HepG2 (cell line): Measurements from ENCODE around the gene TRMT1. TPM values are rescaled to one million over a fixed set of nuclear protein-coding genes. Genes with fewer than 3 reads are reported as not detected.

ENCODE experiments used
- ATF7 ChIP-seq, 2 experiments: fragments of 450-650 bp in 1 of 2; sonication (generic) in 1 of 2; formaldehyde crosslinking in 1 of 2; IDR thresholded peaks; 2 replicates each; pipeline versions ENCODE4 v1.4.0 to v1.6.1; 2016 to 2020; ENCODE audit warnings: antibody characterized with exemption in 1 of 2, mild to moderate bottlenecking in 1 of 2, missing genetic modification reagents in 1 of 2
- BCL3 ChIP-seq: sonication (generic); formaldehyde crosslinking; IDR thresholded peaks from 2 replicates; pipeline ENCODE4 v1.5.1; 2020; ENCODE audit warnings: mild to moderate bottlenecking, missing genetic modification reagents, moderate library complexity
- HDAC1 ChIP-seq: sonication (generic); formaldehyde crosslinking; IDR thresholded peaks from 2 replicates; pipeline ENCODE4 v1.5.1; 2020; ENCODE audit warnings: mild to moderate bottlenecking, missing genetic modification reagents
- KLF12 ChIP-seq: sonication (generic); formaldehyde crosslinking; IDR thresholded peaks from 2 replicates; pipeline ENCODE4 v1.4.0; 2020; ENCODE audit warnings: missing genetic modification reagents, borderline replicate concordance
- MTF1 ChIP-seq: sonication (generic); formaldehyde crosslinking; IDR thresholded peaks from 2 replicates; pipeline ENCODE4 v1.5.0; 2020; ENCODE audit warnings: missing genetic modification reagents
- NFE2 ChIP-seq: sonication (generic); formaldehyde crosslinking; IDR thresholded peaks from 2 replicates; pipeline ENCODE4 v1.4.0; 2020; ENCODE audit warnings: missing genetic modification reagents
- NONO ChIP-seq, 2 experiments: fragments of 450-650 bp in 1 of 2; sonication (generic) in 1 of 2; formaldehyde crosslinking in 1 of 2; IDR thresholded peaks in 1 of 2; conservative IDR thresholded peaks in 1 of 2; 2 replicates each; pipeline versions ENCODE4 v1.6.1 to v1.8.0; 2017 to 2022; ENCODE audit warnings: mild to moderate bottlenecking in 1 of 2, missing genetic modification reagents in 1 of 2, moderate library complexity in 1 of 2
- RFXANK ChIP-seq: IDR thresholded peaks from 2 replicates; pipeline ENCODE4 v1.6.1; 2016
- SMAD1 ChIP-seq: sonication (generic); formaldehyde crosslinking; IDR thresholded peaks from 2 replicates; pipeline ENCODE4 v1.4.0; 2020; ENCODE audit warnings: missing genetic modification reagents, low read depth, mild to moderate bottlenecking, borderline replicate concordance
- SSRP1 ChIP-seq: IDR thresholded peaks from 2 replicates; pipeline ENCODE4 v1.6.1; 2016; ENCODE audit warnings: control low read depth
- STAG1 ChIP-seq: sonication (generic); formaldehyde crosslinking; IDR thresholded peaks from 2 replicates; pipeline ENCODE4 v1.4.0; 2020; ENCODE audit warnings: missing genetic modification reagents
- SUZ12 ChIP-seq: fragments of 150-350 bp; IDR thresholded peaks from 2 replicates; pipeline ENCODE4 v1.6.1; 2014; ENCODE audit warnings: low read depth, low read length
- TBX2 ChIP-seq: sonication (generic); formaldehyde crosslinking; IDR thresholded peaks from 2 replicates; pipeline ENCODE4 v1.5.0; 2020; ENCODE audit warnings: missing genetic modification reagents, mild to moderate bottlenecking, borderline replicate concordance
- TRIM22 ChIP-seq: fragments of 450-650 bp; IDR thresholded peaks from 2 replicates; pipeline ENCODE4 v1.6.1; 2017
- XRCC5 ChIP-seq: fragments of 200-400 bp; formaldehyde crosslinking; optimal IDR thresholded peaks from 2 replicates; pipeline ENCODE3; 2017; ENCODE audit warnings: mild to moderate bottlenecking, low read length
- ZFP36L1 ChIP-seq: sonication (generic); formaldehyde crosslinking; IDR thresholded peaks from 2 replicates; pipeline ENCODE4 v1.8.0; 2022; ENCODE audit warnings: mild to moderate bottlenecking, missing genetic modification reagents, moderate library complexity
- ZNF136 ChIP-seq: sonication (generic); formaldehyde crosslinking; IDR thresholded peaks from 2 replicates; pipeline ENCODE4 v1.8.1; 2022; ENCODE audit warnings: low read depth, mild to moderate bottlenecking, moderate library complexity, missing genetic modification reagents
- ZNF17 ChIP-seq: sonication (generic); formaldehyde crosslinking; IDR thresholded peaks from 2 replicates; pipeline ENCODE4 v1.5.0; 2020; ENCODE audit warnings: mild to moderate bottlenecking, missing genetic modification reagents
- ZNF567 ChIP-seq: sonication (generic); formaldehyde crosslinking; IDR thresholded peaks from 2 replicates; pipeline ENCODE4 v1.8.1; 2023; ENCODE audit warnings: mild to moderate bottlenecking, missing genetic modification reagents, borderline replicate concordance
- ZNF687 ChIP-seq: sonication (generic); formaldehyde crosslinking; IDR thresholded peaks from 2 replicates; pipeline ENCODE4 v1.5.1; 2020; ENCODE audit warnings: mild to moderate bottlenecking, missing genetic modification reagents, moderate library complexity
- polyA plus RNA-seq, 8 experiments: library from polyadenylated mRNA; depleted of rRNA in 3 of 8; stranded (reverse) in 7 of 8; unstranded in 1 of 8; fragments of >200 nt; fragmentation: Illumina TruSeq in 4 of 8; extraction: Trizol in 4 of 8; gene quantifications; 2 replicates each; pipeline versions ENCODE4 v1.2.1 to v1.2.3, GENCODE V29; 2011 to 2016; ENCODE audit warnings: low read depth in 4 of 8, missing spikeins in 1 of 8, mixed read lengths in 1 of 8; ENCODE audit not compliant: insufficient read depth in 1 of 8
- total RNA-seq, 5 experiments: library from RNA; depleted of rRNA; stranded (reverse); fragments of >200 nt; fragmentation: Illumina TruSeq; extraction: Trizol; gene quantifications; 2 replicates each; pipeline ENCODE4 v1.2.3, GENCODE V29; 2016; ENCODE audit warnings: low read depth in 1 of 5
- TF ChIP-seq, protein P1 (sequence below): sonication (generic); formaldehyde crosslinking; conservative IDR thresholded peaks from 2 replicates; pipeline ENCODE4 v1.8.0; 2022; ENCODE audit warnings: mild to moderate bottlenecking, moderate library complexity, missing genetic modification reagents
- TF ChIP-seq, protein P2 (sequence below): sonication (generic); formaldehyde crosslinking; IDR thresholded peaks from 2 replicates; pipeline ENCODE4 v1.5.0; 2020; ENCODE audit warnings: missing genetic modification reagents

TRMT1 gene
- total and polyA plus RNA-seq, 2 of the 13 experiments (the other 11 are each of a cell fraction or from before 2014, with no cell fraction given): 35.5 to 44.1 TPM

- peak; percentile 56; the same call in 1 of the 2 replicates for TF ChIP-seq TBX2 (CRISPR knock-in tag)
- no peak for TF ChIP-seq ZNF567 (CRISPR knock-in tag)
- TF ChIP-seq SMAD1 (CRISPR knock-in tag): no peak
- TF ChIP-seq ATF7 (IDR thresholded peaks at IDR 0.05): no peak
- no peak for TF ChIP-seq ATF7 (CRISPR knock-in tag; IDR thresholded peaks at IDR 0.05)
- peak; percentile 8; the same call in 1 of the 2 replicates for TF ChIP-seq STAG1 (CRISPR knock-in tag)
- no peak for TF ChIP-seq BCL3
- peak; percentile 76 for TF ChIP-seq HDAC1
- TF ChIP-seq KLF12 (CRISPR knock-in tag): no peak
- no peak for TF ChIP-seq MTF1 (CRISPR knock-in tag)
- TF ChIP-seq ZNF17: no peak
- TF ChIP-seq NFE2 (CRISPR knock-in tag): no peak
- 0 out of 2 replicates have a peak, but pooled peaks have one; percentile 57 for TF ChIP-seq SSRP1 (CRISPR knock-in tag)
- no peak for TF ChIP-seq NONO (IDR thresholded peaks at IDR 0.05)
- peak; percentile 69; the same call in 1 of the 2 replicates for TF ChIP-seq NONO (CRISPR knock-in tag; conservative IDR thresholded peaks at IDR 0.05)
- TF ChIP-seq, protein P1, sequence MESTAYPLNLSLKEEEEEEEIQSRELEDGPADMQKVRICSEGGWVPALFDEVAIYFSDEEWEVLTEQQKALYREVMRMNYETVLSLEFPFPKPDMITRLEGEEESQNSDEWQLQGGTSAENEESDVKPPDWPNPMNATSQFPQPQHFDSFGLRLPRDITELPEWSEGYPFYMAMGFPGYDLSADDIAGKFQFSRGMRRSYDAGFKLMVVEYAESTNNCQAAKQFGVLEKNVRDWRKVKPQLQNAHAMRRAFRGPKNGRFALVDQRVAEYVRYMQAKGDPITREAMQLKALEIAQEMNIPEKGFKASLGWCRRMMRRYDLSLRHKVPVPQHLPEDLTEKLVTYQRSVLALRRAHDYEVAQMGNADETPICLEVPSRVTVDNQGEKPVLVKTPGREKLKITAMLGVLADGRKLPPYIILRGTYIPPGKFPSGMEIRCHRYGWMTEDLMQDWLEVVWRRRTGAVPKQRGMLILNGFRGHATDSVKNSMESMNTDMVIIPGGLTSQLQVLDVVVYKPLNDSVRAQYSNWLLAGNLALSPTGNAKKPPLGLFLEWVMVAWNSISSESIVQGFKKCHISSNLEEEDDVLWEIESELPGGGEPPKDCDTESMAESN (CRISPR knock-in tag): 0 out of 2 replicates have a peak, but pooled peaks have one; percentile 46
- TF ChIP-seq XRCC5: peak; percentile 41
- TF ChIP-seq ZNF687 (CRISPR knock-in tag): peak; percentile 71
- no peak for TF ChIP-seq RFXANK (CRISPR knock-in tag)
- no peak for TF ChIP-seq ZNF136
- no peak for TF ChIP-seq TRIM22
- TF ChIP-seq, protein P2, sequence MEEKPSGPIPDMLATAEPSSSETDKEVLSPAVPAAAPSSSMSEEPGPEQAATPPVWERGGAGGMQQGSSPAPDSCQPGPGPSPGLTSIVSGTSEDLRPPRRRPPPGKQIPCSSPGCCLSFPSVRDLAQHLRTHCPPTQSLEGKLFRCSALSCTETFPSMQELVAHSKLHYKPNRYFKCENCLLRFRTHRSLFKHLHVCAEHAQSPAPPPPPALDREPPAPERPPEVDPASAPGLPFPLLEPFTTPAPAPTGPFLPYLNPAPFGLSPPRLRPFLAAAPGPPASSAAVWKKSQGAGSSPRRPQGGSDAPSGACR (CRISPR knock-in tag): 0 out of 2 replicates have a peak, but pooled peaks have one; percentile 54
- no peak for TF ChIP-seq ZFP36L1 (CRISPR knock-in tag)
- TF ChIP-seq SUZ12: no peak
These were observed 12.0 kb upstream of the TRMT1 start (continued) for GRCh38 chr19:13128583-13128982.
